GM19023 (cell line): ENCODE measurements around the gene CD36.

Experiments
- ATAC-seq: cut with Tn5 transposase; IDR thresholded peaks from one replicate; pipeline ENCODE4 v1.9.1; 2021; ENCODE audit warnings: mild to moderate bottlenecking, moderate library complexity; ENCODE audit not compliant: unreplicated experiment

The CD36 gene

GRCh38 chr7:80686576-80686975 lies 48.1 kb downstream of the CD36 start:
- no peak for ATAC-seq

- ATAC-seq = peak; percentile 55
Measured at GRCh38 chr7:80699045-80699638, 60.7 kb downstream of the CD36 start.

- ATAC-seq = no peak
Measured at GRCh38 chr7:80699721-80700256, 61.3 kb downstream of the CD36 start.

GRCh38 chr7:80703272-80703671 lies 64.8 kb downstream of the CD36 start:
- no peak for ATAC-seq

- no peak for ATAC-seq
Measured at GRCh38 chr7:80705130-80705781, 66.8 kb downstream of the CD36 start.

GRCh38 chr7:80707318-80707717 lies 68.9 kb downstream of the CD36 start:
- no peak for ATAC-seq

- ATAC-seq = no peak
Measured at GRCh38 chr7:80708123-80708522, 69.7 kb downstream of the CD36 start.

GRCh38 chr7:80711531-80711930 lies 73.1 kb downstream of the CD36 start:
- no peak for ATAC-seq

- no peak for ATAC-seq
Measured at GRCh38 chr7:80719261-80719660, 80.8 kb downstream of the CD36 start.

GRCh38 chr7:80720146-80720545 lies 81.7 kb downstream of the CD36 start:
- no peak for ATAC-seq

GRCh38 chr7:80721883-80722615 lies 83.6 kb downstream of the CD36 start:
- no peak for ATAC-seq

GRCh38 chr7:80722616-80723195 lies 84.3 kb downstream of the CD36 start:
- ATAC-seq = no peak

GRCh38 chr7:80724249-80724871 lies 85.9 kb downstream of the CD36 start:
- ATAC-seq = no peak

GRCh38 chr7:80725181-80725611 lies 86.8 kb downstream of the CD36 start:
- ATAC-seq = no peak
